ENCODE measurements around the gene MTMR10. TPM values are rescaled to one million over a fixed set of nuclear protein-coding genes. Genes with fewer than 3 reads are reported as not detected.

The MTMR10 gene
- total and polyA plus RNA-seq, 2 of the 4 experiments (the other 2 are of a cell fraction): 11.2 to 13.8 TPM

GRCh38 chr15:30921781-30922479, 69.5 kb downstream of the MTMR10 start:
- peaks cover 18% of the 10 kb centered on the region; the same call in 1 of the 2 replicates for H4K20me1 ChIP-seq (ENCODE audit: insufficient read depth, low read length)
- H2BK20ac ChIP-seq (ENCODE audit: low read depth, low read length): no peak overlapping the region
- H2AK5ac ChIP-seq (ENCODE audit: low read depth, low read length): no peak overlapping the region
- in situ Hi-C loops (cut with MboI; ENCODE audit: low sequenced_read_pairs): no loop called here
- H3K9me1 ChIP-seq (ENCODE audit: insufficient read depth, low read length): peaks cover 12% of the 10 kb centered on the region; the same call in 1 of the 2 replicates
- no peak overlapping the region for H4K91ac ChIP-seq (ENCODE audit: insufficient read depth, low read depth, low read length)
- no peaks in the 10 kb centered on the region; the same call in 1 of the 2 replicates for H3K27me3 ChIP-seq (ENCODE audit: control insufficient read depth, insufficient read depth, low read length)
- H3K4ac ChIP-seq (ENCODE audit: low read depth, low read length): no peak overlapping the region
- no TSS peak for BruUV-seq (replicated peaks)
- no peak overlapping the region for H2AK9ac ChIP-seq (replicated peaks; ENCODE audit: low read depth, low read length, poor library complexity)
- no peak overlapping the region for H3K23ac ChIP-seq (ENCODE audit: low read depth, low read length)
- ATAC-seq (ENCODE audit: low read depth) (no peak), DNase-seq (no peak)
- no peaks in the 10 kb centered on the region; a peak in 1 of 4 replicates for H3K79me1 ChIP-seq (ENCODE audit: low read depth in 1 of 2, low read length in 2 of 2)
- CTCF ChIA-PET: no interaction called here
- intact Hi-C loops (cut with micrococcal nuclease): no loop called here
- H3K4me3 ChIP-seq (ENCODE audit: insufficient read depth, low read depth, low read length): no peak overlapping the region
- no peak overlapping the region for H2AFZ ChIP-seq (replicated peaks; ENCODE audit: low read length, poor library complexity)
- no peak overlapping the region for H4K8ac ChIP-seq (ENCODE audit: low read depth in 2 of 2, low read length in 2 of 2)
- peaks cover 14% of the 10 kb centered on the region for H3K4me1 ChIP-seq (ENCODE audit: control insufficient read depth, insufficient read depth, low read length)
- H3K9me3 ChIP-seq (ENCODE audit: control insufficient read depth, insufficient read depth, low read length): no peaks in the 10 kb centered on the region
- TF ChIP-seq, protein P1, sequence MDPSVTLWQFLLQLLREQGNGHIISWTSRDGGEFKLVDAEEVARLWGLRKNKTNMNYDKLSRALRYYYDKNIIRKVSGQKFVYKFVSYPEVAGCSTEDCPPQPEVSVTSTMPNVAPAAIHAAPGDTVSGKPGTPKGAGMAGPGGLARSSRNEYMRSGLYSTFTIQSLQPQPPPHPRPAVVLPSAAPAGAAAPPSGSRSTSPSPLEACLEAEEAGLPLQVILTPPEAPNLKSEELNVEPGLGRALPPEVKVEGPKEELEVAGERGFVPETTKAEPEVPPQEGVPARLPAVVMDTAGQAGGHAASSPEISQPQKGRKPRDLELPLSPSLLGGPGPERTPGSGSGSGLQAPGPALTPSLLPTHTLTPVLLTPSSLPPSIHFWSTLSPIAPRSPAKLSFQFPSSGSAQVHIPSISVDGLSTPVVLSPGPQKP (IDR thresholded peaks at IDR 0.05; ENCODE audit: borderline replicate concordance, low read depth, low read length): no peak
- TF ChIP-seq CEBPB (IDR thresholded peaks at IDR 0.05; ENCODE audit: low read depth, low read length): no peak
- no peak overlapping the region for H3K18ac ChIP-seq (ENCODE audit: low read depth, low read length)
- H3K27ac ChIP-seq (ENCODE audit: insufficient read depth, low read length): no peak overlapping the region
- H2BK5ac ChIP-seq (ENCODE audit: low read depth, low read length, poor library complexity, severe bottlenecking): no peak overlapping the region
- 60% methylated on average over 1 of the region's 9 CpGs; no CpG with 5 or more reads in 1 of the 2 experiments for WGBS, 2 experiments (ENCODE audit: extremely low coverage in 2 of 2, insufficient read length in 1 of 2)
- peaks cover 54% of the 10 kb centered on the region for H3K36me3 ChIP-seq (ENCODE audit: control insufficient read depth, insufficient read depth, low read length)
- no peak overlapping the region for H4K5ac ChIP-seq (ENCODE audit: low read depth, low read length)
- no peak overlapping the region for H3K56ac ChIP-seq (ENCODE audit: extremely low read depth, insufficient read depth, low read length)
- H2BK120ac ChIP-seq (ENCODE audit: low read depth, low read length): no peak overlapping the region
- no peak overlapping the region for H3K9ac ChIP-seq (ENCODE audit: low read depth, low read length)
- no peak overlapping the region for H3K4me2 ChIP-seq (ENCODE audit: low read depth, low read length)
- H3K14ac ChIP-seq (replicated peaks; ENCODE audit: low read depth, low read length): no peak overlapping the region
- no peak overlapping the region for H2BK15ac ChIP-seq (ENCODE audit: low read depth, low read length)
- POLR2A ChIA-PET (ENCODE audit: unreplicated experiment): no interaction called here
- dilution Hi-C loops (cut with HindIII; ENCODE audit: low sequenced_read_pairs, unreplicated experiment): no loop called here
